OCI-LY7 (cell line): Measurements from ENCODE around the gene WDFY4. TPM values are rescaled to one million over a fixed set of nuclear protein-coding genes. Genes with fewer than 3 reads are reported as not detected.

ENCODE experiments used
- BruUV-seq: library from RNA; stranded (reverse); fragments of 400-500 nt; replicated peaks from 2 replicates; lab custom pipeline; 2021; lab: Mats Ljungman, UMichigan
- CTCF ChIA-PET: fragments of 300-600 bp; sonication (Branson Sonifier 250); formaldehyde crosslinking; loops from one replicate; lab custom pipeline; 2022; ENCODE audit warnings: antibody characterized with exemption; ENCODE audit not compliant: unreplicated experiment; lab: Charles Lee
- POLR2A ChIA-PET: fragments of 300-600 bp; sonication (Branson Sonifier 250); formaldehyde crosslinking; loops from one replicate; lab custom pipeline; 2022; ENCODE audit warnings: antibody characterized with exemption; lab: Charles Lee
- DNase-seq: peaks from one replicate; pipeline ENCODE4 v3.0.0-alpha.2; 2015; ENCODE audit warnings: low spot score
- H2AFZ ChIP-seq: fragments of 200-600 bp; sonication (generic), shearing (Covaris generic); 2 replicates; pipeline ENCODE4 v1.6.1; 2014; ENCODE audit warnings: mild to moderate bottlenecking, antibody characterized with exemption, low read length, moderate library complexity
- H3K27ac ChIP-seq: fragments of 200-600 bp; sonication (generic); 2 replicates; pipeline ENCODE4 v1.5.1; 2014; ENCODE audit warnings: mixed run types, low read depth, mild to moderate bottlenecking, moderate library complexity, low read length, inconsistent platforms; ENCODE audit not compliant: poor library complexity, severe bottlenecking
- H3K36me3 ChIP-seq: fragments of 200-600 bp; sonication (generic); 2 replicates; pipeline ENCODE4 v1.6.1; 2014; ENCODE audit warnings: mild to moderate bottlenecking, antibody characterized with exemption, low read length, moderate library complexity, mixed read lengths; ENCODE audit not compliant: insufficient read depth
- H3K4me1 ChIP-seq: fragments of 200-600 bp; sonication (generic); 2 replicates; pipeline ENCODE4 v1.5.1; 2014; ENCODE audit warnings: mild to moderate bottlenecking, low read length; ENCODE audit not compliant: insufficient read depth, poor library complexity, severe bottlenecking
- H3K4me2 ChIP-seq: fragments of 200-600 bp; sonication (generic); 2 replicates; pipeline ENCODE4 v1.6.1; 2014; ENCODE audit warnings: mild to moderate bottlenecking, low read length
- H3K4me3 ChIP-seq: fragments of 200-600 bp; sonication (generic); 2 replicates; pipeline ENCODE4 v1.5.1; 2014; ENCODE audit warnings: mild to moderate bottlenecking, low read depth, low read length; ENCODE audit not compliant: poor library complexity, severe bottlenecking
- H3K79me2 ChIP-seq: fragments of 200-600 bp; sonication (generic); 2 replicates; pipeline ENCODE4 v1.6.1; 2016; ENCODE audit warnings: low read depth, mild to moderate bottlenecking, low read length, moderate library complexity, mixed read lengths; ENCODE audit not compliant: insufficient read depth
- H3K9me2 ChIP-seq: fragments of 200-600 bp; sonication (generic); 2 replicates; pipeline ENCODE4 v1.6.1; 2016; ENCODE audit warnings: mild to moderate bottlenecking, low read length, mixed read lengths; ENCODE audit not compliant: insufficient read depth
- H3K9me3 ChIP-seq: fragments of 200-600 bp; sonication (generic); 2 replicates; pipeline ENCODE4 v1.6.1; 2014; ENCODE audit warnings: mild to moderate bottlenecking, mixed run types, low read length, mixed read lengths
- H4K20me1 ChIP-seq: fragments of 200-600 bp; sonication (generic); 2 replicates; pipeline ENCODE4 v1.6.1; 2014; ENCODE audit warnings: mild to moderate bottlenecking, antibody characterized with exemption, low read length, moderate library complexity, mixed read lengths; ENCODE audit not compliant: insufficient read depth
- EZH2phosphoT487 ChIP-seq: fragments of 200-600 bp; sonication (generic); IDR thresholded peaks from 2 replicates; pipeline ENCODE4 v1.6.1; 2018; ENCODE audit warnings: low read depth, borderline replicate concordance, mild to moderate bottlenecking, mixed run types, antibody characterized with exemption, low read length, moderate library complexity, mixed read lengths
- intact Hi-C: fragments of 100-400 bp; cut with micrococcal nuclease; formaldehyde crosslinking; loops from one replicate; pipeline ENCODE4 v1.10.0; 2022; ENCODE audit not compliant: unreplicated experiment
- total RNA-seq, 2 experiments: library from RNA; depleted of rRNA in 1 of 2; stranded (reverse); fragments of >200 nt in 1 of 2; shearing (Covaris generic) in 1 of 2; gene quantifications; 2 replicates each; pipeline ENCODE4 v1.2.3, GENCODE V29; 2014 to 2022
- TF ChIP-seq, protein P1 (sequence below): fragments of 200-600 bp; sonication (generic); conservative IDR thresholded peaks from 2 replicates; pipeline ENCODE4 v1.5.1; 2014; ENCODE audit warnings: mild to moderate bottlenecking, antibody characterized with exemption, low read length, moderate library complexity, mixed read lengths

WDFY4 gene
- total RNA-seq, 2 experiments from 2014 or later, result 51.5 to 85.6 TPM

DNA sequence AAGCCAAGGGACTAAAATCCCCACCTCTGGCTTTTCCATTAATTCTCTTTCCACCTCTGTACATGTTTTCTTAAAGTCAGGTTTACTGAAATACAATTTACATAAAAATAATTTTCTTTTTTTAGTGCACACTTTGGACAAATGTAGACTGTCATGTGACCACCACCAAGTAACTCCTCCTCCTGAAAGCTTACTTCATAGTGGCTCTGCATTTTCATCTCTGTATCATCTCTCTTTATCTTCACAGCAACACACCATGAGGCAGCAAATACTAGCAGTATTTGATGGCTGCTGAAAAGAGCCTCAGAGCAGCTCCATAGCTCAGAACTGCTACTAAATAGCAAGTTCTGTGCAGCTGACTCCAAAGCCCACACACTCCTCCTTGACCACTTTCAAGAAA, 17.3 kb downstream of the WDFY4 start:
- ChIA-PET POLR2A (interaction anchor here (1.0 to 1.2 kb wide), 2 partner anchors 8 to 9 kb away, joined by 3 read pairs; no protein-coding TSS in a partner anchor), CTCF (interaction anchor here (2.2 kb wide), 1 partner anchor 41 kb away, joined by 6 read pairs; no protein-coding TSS in a partner anchor)
- H3K27ac ChIP-seq, result no peak overlapping the region
- H2AFZ ChIP-seq, result no peak overlapping the region
- H3K4me1 ChIP-seq, result peaks cover 38% of the 10 kb centered on the region
- H3K9me3 ChIP-seq, result no peaks in the 10 kb centered on the region
- no TSS peak for BruUV-seq
- intact Hi-C loops, result loop anchor here (1.0 kb wide), 1 partner anchor 43 kb away; no protein-coding TSS in a partner anchor
- no peak overlapping the region for H3K4me2 ChIP-seq
- H3K9me2 ChIP-seq, result no peaks in the 10 kb centered on the region
- H3K36me3 ChIP-seq, result peaks cover 77% of the 10 kb centered on the region
- H3K79me2 ChIP-seq, result peaks cover 51% of the 10 kb centered on the region; the same call in 1 of the 2 replicates
- TF ChIP-seq EZH2phosphoT487, result no peak
- TF ChIP-seq, protein P1, sequence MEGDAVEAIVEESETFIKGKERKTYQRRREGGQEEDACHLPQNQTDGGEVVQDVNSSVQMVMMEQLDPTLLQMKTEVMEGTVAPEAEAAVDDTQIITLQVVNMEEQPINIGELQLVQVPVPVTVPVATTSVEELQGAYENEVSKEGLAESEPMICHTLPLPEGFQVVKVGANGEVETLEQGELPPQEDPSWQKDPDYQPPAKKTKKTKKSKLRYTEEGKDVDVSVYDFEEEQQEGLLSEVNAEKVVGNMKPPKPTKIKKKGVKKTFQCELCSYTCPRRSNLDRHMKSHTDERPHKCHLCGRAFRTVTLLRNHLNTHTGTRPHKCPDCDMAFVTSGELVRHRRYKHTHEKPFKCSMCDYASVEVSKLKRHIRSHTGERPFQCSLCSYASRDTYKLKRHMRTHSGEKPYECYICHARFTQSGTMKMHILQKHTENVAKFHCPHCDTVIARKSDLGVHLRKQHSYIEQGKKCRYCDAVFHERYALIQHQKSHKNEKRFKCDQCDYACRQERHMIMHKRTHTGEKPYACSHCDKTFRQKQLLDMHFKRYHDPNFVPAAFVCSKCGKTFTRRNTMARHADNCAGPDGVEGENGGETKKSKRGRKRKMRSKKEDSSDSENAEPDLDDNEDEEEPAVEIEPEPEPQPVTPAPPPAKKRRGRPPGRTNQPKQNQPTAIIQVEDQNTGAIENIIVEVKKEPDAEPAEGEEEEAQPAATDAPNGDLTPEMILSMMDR, result no peak
- no peak for DNase-seq
- peaks cover 15% of the 10 kb centered on the region; the same call in 1 of the 2 replicates for H4K20me1 ChIP-seq
- H3K4me3 ChIP-seq, result no peak overlapping the region

DNA sequence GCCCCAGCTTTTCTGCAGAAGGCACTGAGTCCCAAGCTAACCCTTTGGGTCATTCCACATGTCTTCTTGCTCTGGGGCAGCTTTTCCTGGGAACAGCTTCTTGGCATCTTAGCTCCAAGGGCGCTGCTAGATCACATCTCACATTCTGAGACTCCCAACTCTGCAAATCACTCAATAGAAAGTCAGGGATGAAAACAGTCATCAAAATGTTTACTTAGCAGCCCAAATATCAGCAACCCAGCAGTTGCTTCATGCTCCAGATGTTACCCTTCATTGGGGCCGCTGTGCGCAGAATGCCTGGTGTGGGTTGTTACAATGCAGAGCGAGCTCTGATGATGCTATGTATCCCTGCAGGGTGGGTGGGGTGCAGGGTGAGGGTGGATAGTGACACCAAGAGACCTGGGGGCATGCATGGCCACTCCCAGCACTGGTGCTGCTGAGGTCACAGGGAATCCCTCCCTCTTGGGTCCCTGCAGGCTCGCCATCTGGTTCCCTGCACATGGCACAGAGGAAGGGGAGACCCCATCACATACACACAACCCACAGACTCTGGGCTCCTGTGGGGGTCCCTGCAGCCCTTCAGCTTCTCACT, 19.0 kb downstream of the WDFY4 start:
- H3K9me2 ChIP-seq, result no peaks in the 10 kb centered on the region
- DNase-seq, result no peak
- H3K36me3 ChIP-seq, result peaks cover 77% of the 10 kb centered on the region
- no peak overlapping the region for H2AFZ ChIP-seq
- intact Hi-C loops, result no loop called here
- no peak overlapping the region for H3K27ac ChIP-seq
- H3K4me3 ChIP-seq, result no peak overlapping the region
- TF ChIP-seq, protein P1, result no peak
- no peak for TF ChIP-seq EZH2phosphoT487
- POLR2A ChIA-PET, result no interaction called here
- H3K4me2 ChIP-seq, result no peak overlapping the region
- BruUV-seq, result no TSS peak
- H4K20me1 ChIP-seq, result peaks cover 26% of the 10 kb centered on the region
- H3K9me3 ChIP-seq, result no peaks in the 10 kb centered on the region
- peaks cover 36% of the 10 kb centered on the region for H3K4me1 ChIP-seq
- CTCF ChIA-PET, result no interaction called here
- peaks cover 65% of the 10 kb centered on the region for H3K79me2 ChIP-seq

DNA sequence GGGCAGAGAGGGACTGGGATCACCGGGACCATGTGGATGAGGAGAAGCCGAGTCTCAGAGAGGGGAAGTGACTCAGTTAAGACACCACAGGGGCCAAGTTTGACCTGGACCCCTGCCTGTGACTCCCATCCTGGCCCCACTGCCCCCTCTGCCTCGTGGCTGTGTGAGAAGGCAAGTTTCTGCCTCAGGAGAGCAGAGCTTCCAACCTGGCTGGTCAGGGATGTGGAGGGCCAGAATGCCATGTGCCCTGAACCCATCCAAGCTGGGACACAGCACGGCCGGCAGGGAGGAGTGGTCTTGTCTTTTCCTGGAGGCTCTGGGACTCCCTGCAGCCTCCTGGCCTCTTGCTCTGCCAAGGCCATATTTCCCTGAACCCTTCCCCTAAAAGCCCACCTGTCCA, 19.5 kb downstream of the WDFY4 start:
- Histone ChIP-seq H3K79me2 (peaks cover 65% of the 10 kb centered on the region), H3K4me1 (peaks cover 31% of the 10 kb centered on the region), H3K4me2 (no peak overlapping the region), H3K9me2 (no peaks in the 10 kb centered on the region), H4K20me1 (peaks cover 26% of the 10 kb centered on the region), H3K36me3 (peaks cover 72% of the 10 kb centered on the region), H3K4me3 (no peak overlapping the region), H3K9me3 (no peaks in the 10 kb centered on the region), H2AFZ (no peak overlapping the region), H3K27ac (no peak overlapping the region)
- CTCF ChIA-PET, result no interaction called here
- no TSS peak for BruUV-seq
- intact Hi-C loops, result no loop called here
- no peak for DNase-seq
- TF ChIP-seq, protein P1, result no peak
- TF ChIP-seq EZH2phosphoT487, result no peak
- POLR2A ChIA-PET, result interaction anchor here (0.7 kb wide), 1 partner anchor 11 kb away, joined by 4 read pairs; no protein-coding TSS in a partner anchor
